ENCODE results near the gene RYR2. TPM values are rescaled to one million over a fixed set of nuclear protein-coding genes. Genes with fewer than 3 reads are reported as not detected.

The RYR2 gene
- total and polyA plus RNA-seq, 9 of the 15 experiments (the other 6 are each of a cell fraction or from before 2014, with no cell fraction given) = 0.03 to 0.42 (median 0.14) TPM

DNA sequence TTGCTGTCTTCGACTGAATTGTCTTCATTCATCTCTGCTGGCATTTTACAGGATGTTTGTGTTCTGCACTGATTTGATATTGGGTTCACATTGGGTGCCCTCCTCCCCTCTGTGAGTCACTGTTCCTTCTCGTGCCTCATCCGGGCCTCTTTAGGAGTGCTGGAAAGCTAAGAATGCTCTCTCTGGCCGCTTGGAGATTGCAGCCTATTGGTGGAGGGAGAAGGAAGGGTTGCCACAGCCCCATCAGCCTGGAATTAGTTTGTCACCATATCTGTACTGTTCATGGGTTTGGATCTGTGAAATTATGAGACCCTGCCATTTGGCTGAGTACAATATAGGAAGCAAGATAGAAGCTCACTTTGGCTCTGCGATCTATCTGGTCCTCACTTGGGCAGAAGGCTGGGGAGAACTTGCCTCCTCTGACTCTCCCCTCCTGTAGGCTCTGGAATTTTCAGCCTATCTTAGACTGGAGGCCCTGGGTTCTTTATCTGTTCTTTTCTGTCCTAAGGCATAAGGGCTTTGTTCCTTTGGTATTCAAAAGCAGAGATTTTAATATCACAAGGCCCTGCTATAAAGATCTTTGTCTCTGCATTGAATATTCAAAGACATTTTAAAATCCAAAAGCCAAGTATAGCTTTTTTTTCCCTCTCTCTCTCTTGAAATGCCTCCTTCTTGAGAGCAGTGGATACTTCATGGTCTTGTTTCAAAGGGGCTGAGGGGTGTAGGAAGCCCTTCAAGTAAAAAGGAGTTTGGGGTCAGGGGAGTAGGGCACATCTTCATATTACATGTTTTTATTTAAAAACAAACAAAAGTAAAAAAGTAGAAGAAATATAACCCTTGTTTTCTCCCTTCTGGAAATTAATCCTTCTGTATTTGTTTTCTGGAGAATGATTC lies 500.8 kb downstream of the RYR2 start:
- Histone ChIP-seq H3K4me1 (replicated peaks in 1 of 2; ENCODE audit: control insufficient read depth in 2 of 2, insufficient read depth in 2 of 2, low read length in 2 of 2) (no peaks in the 10 kb centered on the region), H3K36me3 (ENCODE audit: control insufficient read depth, insufficient read depth, low read length) (no peaks in the 10 kb centered on the region), H4K20me1 (replicated peaks; ENCODE audit: control insufficient read depth, insufficient read depth, low read length) (no peaks in the 10 kb centered on the region), H3K9me3 (replicated peaks; ENCODE audit: control insufficient read depth, insufficient read depth, low read depth, low read length) (no peaks in the 10 kb centered on the region), H3K27me3 (ENCODE audit: control insufficient read depth in 2 of 2, insufficient read depth in 2 of 2, low read length in 2 of 2) (no peaks in the 10 kb centered on the region), H3K27ac (ENCODE audit: extremely low read depth, low read depth, low read length) (no peak overlapping the region), H3K4me2 (ENCODE audit: insufficient read depth, low read length) (no peak overlapping the region), H2AFZ (ENCODE audit: low read depth, low read length) (no peak overlapping the region), H3K4me3 (no peak overlapping the region), H3K79me2 (ENCODE audit: control insufficient read depth, insufficient read depth, low read length) (no peaks in the 10 kb centered on the region), H3K9me1 (ENCODE audit: control insufficient read depth, insufficient read depth, low read length) (no peaks in the 10 kb centered on the region), H3K9ac (ENCODE audit: insufficient read depth in 1 of 2, low read depth in 2 of 2, low read length in 2 of 2) (no peak overlapping the region)
- DNase-seq (ENCODE audit: extremely low read depth in 1 of 4, low spot score in 3 of 4) = no peak
- no peak for FAIRE-seq
- CTCF ChIA-PET (ENCODE audit: low intra/inter-chr PET ratio) = no interaction called here
- POLR2A ChIA-PET = interaction anchor here (0.7 kb wide), 1 partner anchor 18 kb away, joined by 3 read pairs; no protein-coding TSS in a partner anchor
- no peak for ATAC-seq
- 2% methylated on average over 5 of the region's 5 CpGs for WGBS (ENCODE audit: insufficient coverage, low coverage, missing lambda C conversion rate)
- in situ Hi-C loops (cut with MboI) = no loop called here
- intact Hi-C loops (cut with micrococcal nuclease) = no loop called here
- TF ChIP-seq ZNF274 (IDR thresholded peaks at IDR 0.05; ENCODE audit: borderline replicate concordance, low read depth, low read length) (no peak), KDM5B (IDR thresholded peaks at IDR 0.05; ENCODE audit: insufficient replicate concordance, low read depth, low read length) (no peak), RCOR1 (IDR thresholded peaks at IDR 0.05; ENCODE audit: borderline replicate concordance in 1 of 2, low read depth in 2 of 2, low read length in 2 of 2) (no peak), SAP30 (IDR thresholded peaks at IDR 0.05; ENCODE audit: borderline replicate concordance, insufficient read depth, low read depth, low read length, poor library complexity, severe bottlenecking) (no peak), SMAD1 (IDR thresholded peaks at IDR 0.05; ENCODE audit: low read depth, low read length, partially characterized antibody) (no peak), ETV6 (IDR thresholded peaks at IDR 0.05; ENCODE audit: borderline replicate concordance in 1 of 2, low read depth in 2 of 2, low read length in 1 of 2) (no peak), ETV6 (CRISPR knock-in tag; IDR thresholded peaks at IDR 0.05; ENCODE audit: borderline replicate concordance) (no peak)
- no TSS peak for BruUV-seq (replicated peaks)
